Trophoblast cell (in vitro differentiated cells and primary cell): ENCODE data around the gene GRM5.
"Not testable (repeated sequence)": the region's sequence is repeated elsewhere in the genome, so short reads cannot be mapped to it uniquely, and the experiment has no call there.

Source experiments
- DNase-seq, 2 donors: peaks; one replicate each; pipeline ENCODE4 v3.0.0-alpha.2; 2016
- H2AFZ ChIP-seq: 2 replicates; pipeline ENCODE4 v1.6.1; 2013; ENCODE audit warnings: low read length, moderate library complexity, mild to moderate bottlenecking; ENCODE audit not compliant: insufficient read depth, poor library complexity
- H2AK5ac ChIP-seq: 2 replicates; pipeline ENCODE4 v1.6.1; 2013; ENCODE audit warnings: mild to moderate bottlenecking, low read length
- H2BK120ac ChIP-seq: 2 replicates; pipeline ENCODE4 v1.6.1; 2013; ENCODE audit warnings: low read length, mild to moderate bottlenecking, moderate library complexity; ENCODE audit not compliant: insufficient read depth, poor library complexity
- H2BK12ac ChIP-seq: 2 replicates; pipeline ENCODE4 v1.6.1; 2013; ENCODE audit warnings: mild to moderate bottlenecking, low read length, moderate library complexity
- H2BK5ac ChIP-seq: 2 replicates; pipeline ENCODE4 v1.6.1; 2013; ENCODE audit warnings: low read length, low read depth, moderate library complexity, mild to moderate bottlenecking; ENCODE audit not compliant: poor library complexity
- H3K14ac ChIP-seq: 2 replicates; pipeline ENCODE4 v1.6.1; 2013; ENCODE audit warnings: mild to moderate bottlenecking, low read length
- H3K18ac ChIP-seq: 2 replicates; pipeline ENCODE4 v1.6.1; 2013; ENCODE audit warnings: mild to moderate bottlenecking, low read length
- H3K23ac ChIP-seq: 2 replicates; pipeline ENCODE4 v1.6.1; 2013; ENCODE audit warnings: low read length
- H3K27ac ChIP-seq: 2 replicates; pipeline ENCODE4 v1.5.1; 2013; ENCODE audit warnings: low read depth, mild to moderate bottlenecking, inconsistent platforms, low read length, moderate library complexity
- H3K27me3 ChIP-seq: 2 replicates; pipeline ENCODE4 v1.6.1; 2013; ENCODE audit warnings: inconsistent platforms, mild to moderate bottlenecking, low read length, moderate library complexity; ENCODE audit not compliant: insufficient read depth
- H3K36me3 ChIP-seq, 2 experiments: 1 replicate in 1 of 2; 2 replicates in 1 of 2; pipeline ENCODE4 v1.6.1; 2013; ENCODE audit warnings: low read length in 2 of 2, mild to moderate bottlenecking in 2 of 2, moderate library complexity in 1 of 2; ENCODE audit not compliant: insufficient read depth in 2 of 2, control insufficient read depth in 1 of 2
- H3K4ac ChIP-seq: 2 replicates; pipeline ENCODE4 v1.6.1; 2013; ENCODE audit warnings: low read depth, mild to moderate bottlenecking, low read length, moderate library complexity
- H3K4me1 ChIP-seq, 2 experiments: 1 replicate in 1 of 2; 2 replicates in 1 of 2; pipeline ENCODE4 v1.6.1; 2013; ENCODE audit warnings: low read length in 2 of 2, mild to moderate bottlenecking in 2 of 2, moderate library complexity in 1 of 2; ENCODE audit not compliant: insufficient read depth in 2 of 2, control insufficient read depth in 1 of 2
- H3K4me2 ChIP-seq: 2 replicates; pipeline ENCODE4 v1.6.1; 2013; ENCODE audit warnings: inconsistent platforms, mild to moderate bottlenecking, low read length, moderate library complexity
- H3K4me3 ChIP-seq: 2 replicates; pipeline ENCODE4 v1.5.1; 2013; ENCODE audit warnings: mild to moderate bottlenecking, low read depth, low read length, inconsistent platforms
- H3K79me1 ChIP-seq: one replicate; pipeline ENCODE4 v1.6.1; 2013; ENCODE audit warnings: low read length
- H3K79me2 ChIP-seq: 2 replicates; pipeline ENCODE4 v1.6.1; 2013; ENCODE audit warnings: low read length, mild to moderate bottlenecking; ENCODE audit not compliant: control insufficient read depth, insufficient read depth, poor library complexity
- H3K9ac ChIP-seq: 2 replicates; pipeline ENCODE4 v1.6.1; 2013; ENCODE audit warnings: mild to moderate bottlenecking, low read length
- H3K9me3 ChIP-seq: 2 replicates; pipeline ENCODE4 v1.6.1; 2013; ENCODE audit warnings: low read depth, mild to moderate bottlenecking, control low read depth, inconsistent platforms, low read length; ENCODE audit not compliant: insufficient read depth
- H4K12ac ChIP-seq: 2 replicates; pipeline ENCODE4 v1.6.1; 2013; ENCODE audit warnings: low read depth, mild to moderate bottlenecking, low read length, moderate library complexity
- H4K8ac ChIP-seq: 2 replicates; pipeline ENCODE4 v1.6.1; 2013; ENCODE audit warnings: low read depth, mild to moderate bottlenecking, low read length, moderate library complexity
- H4K91ac ChIP-seq: one replicate; pipeline ENCODE4 v1.6.1; 2013; ENCODE audit warnings: low read depth, mild to moderate bottlenecking, low read length, moderate library complexity
- WGBS: extraction: QIAGEN DNeasy Blood & Tissue Kit; methylation state at CpG from one replicate; pipeline ENCODE4 v1.1.7; 2013; ENCODE audit warnings: missing lambda C conversion rate; ENCODE audit not compliant: insufficient read length, insufficient coverage; ENCODE audit errors: extremely low coverage; 5-methylcytosine and 5-hydroxymethylcytosine counted together

The GRM5 gene

GRCh38 chr11:88979641-88980040 lies 86.1 kb downstream of the GRM5 start:
- H3K79me2 ChIP-seq, result no peaks in the 10 kb centered on the region
- H3K36me3 ChIP-seq, result no peaks in the 10 kb centered on the region
- H3K4me3 ChIP-seq, result no peak overlapping the region
- no peak overlapping the region for H3K18ac ChIP-seq
- H3K4ac ChIP-seq, result no peak overlapping the region
- H2AFZ ChIP-seq, result no peak overlapping the region
- H3K4me2 ChIP-seq, result no peak overlapping the region
- no CpG with 5 or more reads among the region's 2 CpGs for WGBS
- no peak overlapping the region for H2BK12ac ChIP-seq
- H3K23ac ChIP-seq, result no peak overlapping the region
- no peak overlapping the region for H2BK5ac ChIP-seq
- no peak overlapping the region for H3K27ac ChIP-seq
- no peak overlapping the region for H4K91ac ChIP-seq
- H4K8ac ChIP-seq, result no peak overlapping the region
- no peak overlapping the region for H3K9ac ChIP-seq
- no peak overlapping the region for H2AK5ac ChIP-seq
- H2BK120ac ChIP-seq, result no peak overlapping the region
- no peaks in the 10 kb centered on the region for H3K9me3 ChIP-seq
- H3K79me1 ChIP-seq, result no peaks in the 10 kb centered on the region
- no peaks in the 10 kb centered on the region for H3K4me1 ChIP-seq
- H3K27me3 ChIP-seq, result no peaks in the 10 kb centered on the region
- no peak for DNase-seq
- no peak overlapping the region for H3K14ac ChIP-seq
- no peak overlapping the region for H4K12ac ChIP-seq

GRCh38 chr11:88978992-88979391 lies 86.8 kb downstream of the GRM5 start:
- not testable (repeated sequence) for H3K4me2 ChIP-seq, H3K27ac ChIP-seq, H2BK120ac ChIP-seq, H2AFZ ChIP-seq, H3K14ac ChIP-seq, H3K23ac ChIP-seq, H2AK5ac ChIP-seq, H3K9me3 ChIP-seq, H2BK12ac ChIP-seq, H4K12ac ChIP-seq, H3K4ac ChIP-seq, H3K18ac ChIP-seq, H4K8ac ChIP-seq, H3K4me3 ChIP-seq, H3K79me1 ChIP-seq, H3K9ac ChIP-seq, H2BK5ac ChIP-seq, H3K4me1 ChIP-seq, H3K27me3 ChIP-seq, H3K36me3 ChIP-seq, H4K91ac ChIP-seq, H3K79me2 ChIP-seq, DNase-seq
- WGBS, result no CpG with 5 or more reads among the region's 3 CpGs

- H3K79me2 ChIP-seq, H3K27me3 ChIP-seq, H2BK5ac ChIP-seq, H2BK120ac ChIP-seq, H3K27ac ChIP-seq, H3K14ac ChIP-seq, H3K4ac ChIP-seq, H4K91ac ChIP-seq, DNase-seq, H3K79me1 ChIP-seq, H3K4me2 ChIP-seq, H2AK5ac ChIP-seq, H3K9me3 ChIP-seq, H3K9ac ChIP-seq, H2AFZ ChIP-seq, H4K8ac ChIP-seq, H3K23ac ChIP-seq, H4K12ac ChIP-seq, H3K36me3 ChIP-seq, H3K4me1 ChIP-seq, H3K18ac ChIP-seq, H2BK12ac ChIP-seq, H3K4me3 ChIP-seq: not testable (repeated sequence)
These were observed 90.3 kb downstream of the GRM5 start for GRCh38 chr11:88975441-88975840.

- no peak overlapping the region for H4K91ac ChIP-seq
- H2BK120ac ChIP-seq, result no peak overlapping the region
- H3K36me3 ChIP-seq, result no peaks in the 10 kb centered on the region
- no peak overlapping the region for H3K4me2 ChIP-seq
- no peaks in the 10 kb centered on the region for H3K27me3 ChIP-seq
- H3K79me2 ChIP-seq, result no peaks in the 10 kb centered on the region
- no peak for DNase-seq
- no peak overlapping the region for H2AK5ac ChIP-seq
- H4K8ac ChIP-seq, result no peak overlapping the region
- no peaks in the 10 kb centered on the region for H3K9me3 ChIP-seq
- H4K12ac ChIP-seq, result no peak overlapping the region
- H3K23ac ChIP-seq, result no peak overlapping the region
- no peaks in the 10 kb centered on the region for H3K4me1 ChIP-seq
- no peak overlapping the region for H3K9ac ChIP-seq
- H2AFZ ChIP-seq, result no peak overlapping the region
- no peak overlapping the region for H3K27ac ChIP-seq
- H3K79me1 ChIP-seq, result no peaks in the 10 kb centered on the region
- no peak overlapping the region for H3K18ac ChIP-seq
- H3K4me3 ChIP-seq, result no peak overlapping the region
- H2BK12ac ChIP-seq, result no peak overlapping the region
- H2BK5ac ChIP-seq, result no peak overlapping the region
- H3K4ac ChIP-seq, result no peak overlapping the region
- no peak overlapping the region for H3K14ac ChIP-seq
These were observed 93.6 kb downstream of the GRM5 start for GRCh38 chr11:88972210-88972609.

- H3K79me1 ChIP-seq, H3K18ac ChIP-seq, H3K9me3 ChIP-seq, H3K4me1 ChIP-seq, H2BK120ac ChIP-seq, H3K79me2 ChIP-seq, H3K27me3 ChIP-seq, H4K91ac ChIP-seq, H2BK12ac ChIP-seq, H3K36me3 ChIP-seq, H4K8ac ChIP-seq, H2BK5ac ChIP-seq, H3K9ac ChIP-seq, H2AFZ ChIP-seq, H3K14ac ChIP-seq, H3K4me2 ChIP-seq, H4K12ac ChIP-seq, H3K23ac ChIP-seq, DNase-seq, H3K4me3 ChIP-seq, H2AK5ac ChIP-seq, H3K27ac ChIP-seq, H3K4ac ChIP-seq: not testable (repeated sequence)
- WGBS, result no CpG with 5 or more reads among the region's 2 CpGs
These were observed 104.2 kb downstream of the GRM5 start for GRCh38 chr11:88961621-88962020.
